GM12878 (cell line): Measurements from ENCODE around the gene PCNX4. TPM values are rescaled to one million over a fixed set of nuclear protein-coding genes. Genes with fewer than 3 reads are reported as not detected.

ENCODE experiments used
- ATF7 ChIP-seq: fragments of 450-650 bp; IDR thresholded peaks from 2 replicates; pipeline ENCODE4 v1.6.1; 2016; ENCODE audit warnings: low read depth, mild to moderate bottlenecking
- BACH1 ChIP-seq: fragments of 450-650 bp; IDR thresholded peaks from 2 replicates; pipeline ENCODE4 v1.6.1; 2017; ENCODE audit warnings: mild to moderate bottlenecking, borderline replicate concordance
- BRCA1 ChIP-seq: IDR thresholded peaks from 2 replicates; pipeline ENCODE4 v1.6.1; 2011; ENCODE audit warnings: low read depth, low read length, improper control_type of control experiment
- CHD2 ChIP-seq: IDR thresholded peaks from 2 replicates; pipeline ENCODE4 v1.6.1; 2011; ENCODE audit warnings: low read depth, low read length, improper control_type of control experiment, borderline replicate concordance
- EP300 ChIP-seq, 2 experiments: fragments of 150-350 bp in 1 of 2; IDR thresholded peaks; 2 replicates each; pipeline ENCODE4 v1.6.1; 2011 to 2012; ENCODE audit warnings: low read depth in 2 of 2, low read length in 2 of 2, borderline replicate concordance in 1 of 2, improper control_type of control experiment in 1 of 2, inconsistent platforms in 1 of 2; ENCODE audit not compliant: control insufficient read depth in 1 of 2
- ESRRA ChIP-seq: IDR thresholded peaks from 2 replicates; pipeline ENCODE4 v1.6.1; 2012; ENCODE audit warnings: mild to moderate bottlenecking, low read length, improper control_type of control experiment
- FOXM1 ChIP-seq: IDR thresholded peaks from 2 replicates; pipeline ENCODE4 v1.6.1; 2012; ENCODE audit warnings: low read depth, mild to moderate bottlenecking, inconsistent platforms, low read length, moderate library complexity
- GATAD2B ChIP-seq: fragments of 450-650 bp; conservative IDR thresholded peaks from 2 replicates; pipeline ENCODE4 v1.6.1; 2017; ENCODE audit warnings: low read depth, mild to moderate bottlenecking, moderate library complexity
- HDGF ChIP-seq: fragments of 450-650 bp; IDR thresholded peaks from 2 replicates; pipeline ENCODE4 v1.6.1; 2016; ENCODE audit warnings: antibody characterized with exemption
- HSF1 ChIP-seq: fragments of 150-350 bp; IDR thresholded peaks from 2 replicates; pipeline ENCODE4 v1.6.1; 2014; ENCODE audit warnings: mild to moderate bottlenecking, low read depth, low read length
- MAX ChIP-seq: IDR thresholded peaks from 2 replicates; pipeline ENCODE4 v1.6.1; 2012; ENCODE audit warnings: low read depth, low read length, improper control_type of control experiment
- NFYB ChIP-seq: IDR thresholded peaks from 2 replicates; pipeline ENCODE4 v1.6.1; 2011; ENCODE audit warnings: low read depth, mild to moderate bottlenecking, low read length, improper control_type of control experiment, moderate library complexity; ENCODE audit not compliant: insufficient read depth
- RAD51 ChIP-seq: fragments of 450-650 bp; IDR thresholded peaks from 2 replicates; pipeline ENCODE4 v1.6.1; 2016; ENCODE audit warnings: moderate library complexity, mild to moderate bottlenecking, inconsistent platforms
- SREBF1 ChIP-seq: IDR thresholded peaks from 2 replicates; pipeline ENCODE4 v1.6.1; 2012; ENCODE audit warnings: mild to moderate bottlenecking, low read length
- ZNF687 ChIP-seq: fragments of 450-650 bp; IDR thresholded peaks from 2 replicates; pipeline ENCODE4 v1.6.1; 2017; ENCODE audit warnings: mild to moderate bottlenecking, moderate library complexity
- polyA plus RNA-seq, 11 experiments: library from polyadenylated mRNA; depleted of rRNA in 4 of 11; unstranded in 6 of 11; stranded (reverse) in 5 of 11; fragments of >200 nt; fragmentation: Nextera tagmentation in 4 of 11; fragmentation: Illumina TruSeq in 1 of 11; extraction: Ambion mirVana in 4 of 11; extraction: Trizol in 1 of 11; gene quantifications; 1 replicate in 1 of 11; 2 replicates in 10 of 11; pipeline versions ENCODE4 v1.2.1 to v1.2.3, GENCODE V29; 2011 to 2016; ENCODE audit warnings: inconsistent platforms in 2 of 11, missing spikeins in 2 of 11, low read depth in 1 of 11
- total RNA-seq, 4 experiments: library from RNA; depleted of rRNA in 3 of 4; stranded (reverse); fragments of >200 nt in 3 of 4; fragmentation: Illumina TruSeq in 1 of 4; extraction: Trizol in 1 of 4; gene quantifications; 2 replicates each; pipeline versions ENCODE4 v1.2.1 to v1.2.3, GENCODE V29; 2013 to 2021
- TF ChIP-seq, protein P1 (sequence below): fragments of 450-650 bp; formaldehyde crosslinking; IDR thresholded peaks from 2 replicates; pipeline ENCODE4 v1.4.0; 2020; ENCODE audit warnings: mild to moderate bottlenecking, moderate library complexity

Gene PCNX4
- total and polyA plus RNA-seq, 10 of the 15 experiments (the other 5 are each of a cell fraction or from before 2014, with no cell fraction given), result 13.8 to 56.6 (median 39.4) TPM

- peak; percentile 80; the same call in 1 of the 2 replicates for TF ChIP-seq ATF7
- peak; percentile 75 for TF ChIP-seq RAD51
- TF ChIP-seq EP300 (IDR thresholded peaks at IDR 0.05; ENCODE audit: borderline replicate concordance in 1 of 2, control insufficient read depth in 1 of 2, low read depth in 2 of 2, low read length in 2 of 2), result peak; percentile 39 to 50; a peak in 3 of 4 replicates
- peak; percentile 80 for TF ChIP-seq GATAD2B
- peak; percentile 74; the same call in 1 of the 2 replicates for TF ChIP-seq ESRRA
- TF ChIP-seq MAX, result peak; percentile 76
- no peak for TF ChIP-seq HSF1
- peak; percentile 19; the same call in 1 of the 2 replicates for TF ChIP-seq SREBF1
- TF ChIP-seq HDGF, result peak; percentile 91; the same call in 1 of the 2 replicates
- TF ChIP-seq ZNF687, result peak; percentile 99
- TF ChIP-seq, protein P1, sequence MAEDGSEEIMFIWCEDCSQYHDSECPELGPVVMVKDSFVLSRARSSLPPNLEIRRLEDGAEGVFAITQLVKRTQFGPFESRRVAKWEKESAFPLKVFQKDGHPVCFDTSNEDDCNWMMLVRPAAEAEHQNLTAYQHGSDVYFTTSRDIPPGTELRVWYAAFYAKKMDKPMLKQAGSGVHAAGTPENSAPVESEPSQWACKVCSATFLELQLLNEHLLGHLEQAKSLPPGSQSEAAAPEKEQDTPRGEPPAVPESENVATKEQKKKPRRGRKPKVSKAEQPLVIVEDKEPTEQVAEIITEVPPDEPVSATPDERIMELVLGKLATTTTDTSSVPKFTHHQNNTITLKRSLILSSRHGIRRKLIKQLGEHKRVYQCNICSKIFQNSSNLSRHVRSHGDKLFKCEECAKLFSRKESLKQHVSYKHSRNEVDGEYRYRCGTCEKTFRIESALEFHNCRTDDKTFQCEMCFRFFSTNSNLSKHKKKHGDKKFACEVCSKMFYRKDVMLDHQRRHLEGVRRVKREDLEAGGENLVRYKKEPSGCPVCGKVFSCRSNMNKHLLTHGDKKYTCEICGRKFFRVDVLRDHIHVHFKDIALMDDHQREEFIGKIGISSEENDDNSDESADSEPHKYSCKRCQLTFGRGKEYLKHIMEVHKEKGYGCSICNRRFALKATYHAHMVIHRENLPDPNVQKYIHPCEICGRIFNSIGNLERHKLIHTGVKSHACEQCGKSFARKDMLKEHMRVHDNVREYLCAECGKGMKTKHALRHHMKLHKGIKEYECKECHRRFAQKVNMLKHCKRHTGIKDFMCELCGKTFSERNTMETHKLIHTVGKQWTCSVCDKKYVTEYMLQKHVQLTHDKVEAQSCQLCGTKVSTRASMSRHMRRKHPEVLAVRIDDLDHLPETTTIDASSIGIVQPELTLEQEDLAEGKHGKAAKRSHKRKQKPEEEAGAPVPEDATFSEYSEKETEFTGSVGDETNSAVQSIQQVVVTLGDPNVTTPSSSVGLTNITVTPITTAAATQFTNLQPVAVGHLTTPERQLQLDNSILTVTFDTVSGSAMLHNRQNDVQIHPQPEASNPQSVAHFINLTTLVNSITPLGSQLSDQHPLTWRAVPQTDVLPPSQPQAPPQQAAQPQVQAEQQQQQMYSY (CRISPR knock-in tag), result no peak
- peak; percentile 84 for TF ChIP-seq CHD2
- no peak for TF ChIP-seq NFYB
- no peak for TF ChIP-seq FOXM1
- peak; percentile 88 for TF ChIP-seq BACH1
- TF ChIP-seq BRCA1, result no peak
Measured at GRCh38 chr14:60091550-60092525, at the start of gene PCNX4 (continued).
